Astrocyte of the cerebellum (primary cell): ENCODE results near the gene TMED3.

Experiments
- DNase-seq: peaks from one replicate; pipeline ENCODE4 v3.0.0-alpha.2; 2011; ENCODE audit warnings: low read depth
- H3K4me3 ChIP-seq: 2 replicates; pipeline ENCODE4 v1.5.1; 2011; ENCODE audit warnings: mild to moderate bottlenecking, low read depth, low read length, moderate library complexity
- CTCF ChIP-seq: IDR thresholded peaks from 2 replicates; pipeline ENCODE4 v1.5.1; 2012; ENCODE audit warnings: low read length, low read depth, moderate library complexity, mild to moderate bottlenecking; ENCODE audit errors: missing control alignments
- in situ Hi-C: cut with HindIII; loops from 2 replicates; pipeline ENCODE4 v1.10.0; 2017; ENCODE audit warnings: low sequenced_read_pairs

TMED3 gene

GRCh38 chr15:79329171-79329611 is 18.3 kb downstream of the TMED3 start:
- peak; percentile 60 for DNase-seq
- no peak for TF ChIP-seq CTCF
- in situ Hi-C loops = no loop called here

GRCh38 chr15:79332824-79333510 is 22.1 kb downstream of the TMED3 start:
- no peak for DNase-seq
- in situ Hi-C loops = no loop called here
- no peak overlapping the region for H3K4me3 ChIP-seq
- no peak for TF ChIP-seq CTCF

More at GRCh38 chr15:79329171-79329611, 18.3 kb downstream of the TMED3 start:
- no peak overlapping the region for H3K4me3 ChIP-seq

- no peak for TF ChIP-seq CTCF
Measured at GRCh38 chr15:79337591-79337990, 26.7 kb downstream of the TMED3 start.

GRCh38 chr15:79339588-79340314 is 28.8 kb downstream of the TMED3 start:
- H3K4me3 ChIP-seq = no peak overlapping the region
- peak; percentile 82 for TF ChIP-seq CTCF
- DNase-seq = peak; percentile 57
- in situ Hi-C loops = no loop called here

More at GRCh38 chr15:79337591-79337990, 26.7 kb downstream of the TMED3 start:
- in situ Hi-C loops = no loop called here
- H3K4me3 ChIP-seq = no peak overlapping the region
- DNase-seq = no peak

GRCh38 chr15:79340315-79340602 is 29.3 kb downstream of the TMED3 start:
- DNase-seq = no peak
- H3K4me3 ChIP-seq = no peak overlapping the region
- in situ Hi-C loops = no loop called here
- no peak for TF ChIP-seq CTCF

- no peak overlapping the region for H3K4me3 ChIP-seq
- DNase-seq = no peak
- in situ Hi-C loops = no loop called here
- TF ChIP-seq CTCF = no peak
Measured at GRCh38 chr15:79341396-79341795, 30.5 kb downstream of the TMED3 start.
